Measurements from ENCODE around the gene B4GALT3.

Gene B4GALT3

GRCh38 chr1:161121834-161122233 is 55.5 kb downstream of the B4GALT3 start:
- no peak for DNase-seq

Data from CD4-positive, alpha-beta T cell treated with Interleukin-4 for 4 hours (primary cell).